Thyroid gland (tissue), 4 donors: ENCODE results near the gene TEKT3. TPM values are rescaled to one million over a fixed set of nuclear protein-coding genes. Genes with fewer than 3 reads are reported as not detected.

Experiments used
- DNase-seq, 2 donors: peaks; one replicate each; pipeline ENCODE4 v3.0.0-alpha.2; 2019
- H3K27ac ChIP-seq, 3 donors: fragments of 200-600 bp; sonication (generic); 1 replicate in 2 of 3; 2 replicates in 1 of 3; pipeline ENCODE4 v1.5.1; 2016 to 2019; ENCODE audit warnings: mild to moderate bottlenecking in 1 of 3, moderate library complexity in 1 of 3
- H3K27me3 ChIP-seq: fragments of 200-600 bp; sonication (generic); one replicate; pipeline ENCODE4 v1.5.1; 2019
- H3K36me3 ChIP-seq, 2 donors: fragments of 200-600 bp; sonication (generic); one replicate each; pipeline ENCODE4 v1.5.1; 2016 to 2019
- H3K4me1 ChIP-seq, 2 donors: fragments of 200-600 bp; sonication (generic); one replicate each; pipeline ENCODE4 v1.5.1; 2017 to 2019
- H3K4me3 ChIP-seq, 3 donors: fragments of 200-600 bp; sonication (generic); replicated peaks in 1 of 3; 1 replicate in 2 of 3; 2 replicates in 1 of 3; pipeline ENCODE4 v1.5.1; 2016; ENCODE audit warnings: mild to moderate bottlenecking in 1 of 3
- H3K9me3 ChIP-seq: fragments of 200-600 bp; sonication (generic); one replicate; pipeline ENCODE4 v1.5.1; 2017
- POLR2A ChIP-seq, 2 donors: fragments of 450-650 bp; IDR thresholded peaks; one replicate each; pipeline ENCODE4 v1.6.1; 2017; ENCODE audit warnings: antibody characterized with exemption in 2 of 2, mild to moderate bottlenecking in 2 of 2, moderate library complexity in 1 of 2
- WGBS, 2 donors: methylation state at CpG; one replicate each; pipeline ENCODE4 v1.1.5; 2017; 5-methylcytosine and 5-hydroxymethylcytosine counted together
- intact Hi-C: fragments of 100-400 bp; cut with DNase I; formaldehyde crosslinking; loops from one replicate; pipeline ENCODE4 v1.15.1; 2023
- total RNA-seq, 4 donors: library from RNA; depleted of rRNA; stranded (reverse); fragments of >200 nt; gene quantifications; one replicate each; pipeline ENCODE4 v1.2.3, GENCODE V29; 2016
- TF ChIP-seq, protein P1 (sequence below), 6 experiments: fragments of 200-600 bp in 3 of 6; fragments of 450-650 bp in 3 of 6; sonication (generic) in 3 of 6; IDR thresholded peaks; one replicate each; pipeline ENCODE4 v1.5.1; 2016 to 2019; ENCODE audit warnings: antibody characterized with exemption in 6 of 6, mild to moderate bottlenecking in 2 of 6, inconsistent platforms in 1 of 6, moderate library complexity in 1 of 6

TEKT3 gene
- total RNA-seq, 4 donors from 2014 or later = 1.1 to 2.3 (median 1.9) TPM; not detected in 1

DNA sequence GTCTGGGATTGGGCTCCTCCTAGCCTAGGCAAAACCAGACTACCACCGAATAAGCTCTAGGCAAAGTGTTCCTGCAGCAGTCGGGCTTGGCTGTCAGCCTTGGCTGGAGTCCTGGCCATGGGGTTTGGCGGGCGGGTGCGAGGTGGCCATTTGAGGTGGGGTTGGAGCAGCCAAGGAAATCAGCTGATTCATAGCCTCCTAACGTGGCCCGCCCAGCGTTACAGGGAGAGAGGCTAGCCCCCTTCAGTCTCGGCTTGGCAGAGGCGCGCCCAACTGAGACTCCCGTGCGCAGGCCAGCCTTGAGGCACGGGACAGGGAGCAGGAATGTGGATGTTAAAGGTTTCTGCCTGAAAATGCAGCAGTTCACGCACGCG is 78.2 kb downstream of the TEKT3 start:
- H3K27ac ChIP-seq = peak overlapping the region; percentile 92 to 99 (median 95)
- no peaks in the 10 kb centered on the region for H3K27me3 ChIP-seq
- peak overlapping the region; percentile 2 to 76 (median 14) for H3K4me3 ChIP-seq
- 2 to 3% methylated on average over 17 of the region's 17 CpGs for WGBS, 2 donors
- no peaks in the 10 kb centered on the region for H3K9me3 ChIP-seq
- peaks cover 43 to 49% of the 10 kb centered on the region in 2 donors for H3K4me1 ChIP-seq
- DNase-seq = peak; percentile 86 to 92
- H3K36me3 ChIP-seq = peaks cover 8 to 13% of the 10 kb centered on the region in 2 donors
- peak in 1 of 2 donors; percentile 55 for TF ChIP-seq POLR2A (IDR thresholded peaks at IDR 0.05)
- TF ChIP-seq, protein P1, sequence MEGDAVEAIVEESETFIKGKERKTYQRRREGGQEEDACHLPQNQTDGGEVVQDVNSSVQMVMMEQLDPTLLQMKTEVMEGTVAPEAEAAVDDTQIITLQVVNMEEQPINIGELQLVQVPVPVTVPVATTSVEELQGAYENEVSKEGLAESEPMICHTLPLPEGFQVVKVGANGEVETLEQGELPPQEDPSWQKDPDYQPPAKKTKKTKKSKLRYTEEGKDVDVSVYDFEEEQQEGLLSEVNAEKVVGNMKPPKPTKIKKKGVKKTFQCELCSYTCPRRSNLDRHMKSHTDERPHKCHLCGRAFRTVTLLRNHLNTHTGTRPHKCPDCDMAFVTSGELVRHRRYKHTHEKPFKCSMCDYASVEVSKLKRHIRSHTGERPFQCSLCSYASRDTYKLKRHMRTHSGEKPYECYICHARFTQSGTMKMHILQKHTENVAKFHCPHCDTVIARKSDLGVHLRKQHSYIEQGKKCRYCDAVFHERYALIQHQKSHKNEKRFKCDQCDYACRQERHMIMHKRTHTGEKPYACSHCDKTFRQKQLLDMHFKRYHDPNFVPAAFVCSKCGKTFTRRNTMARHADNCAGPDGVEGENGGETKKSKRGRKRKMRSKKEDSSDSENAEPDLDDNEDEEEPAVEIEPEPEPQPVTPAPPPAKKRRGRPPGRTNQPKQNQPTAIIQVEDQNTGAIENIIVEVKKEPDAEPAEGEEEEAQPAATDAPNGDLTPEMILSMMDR (IDR thresholded peaks at IDR 0.05) = peak in 1 of 6 experiments; percentile 3
- intact Hi-C loops = no loop called here

DNA sequence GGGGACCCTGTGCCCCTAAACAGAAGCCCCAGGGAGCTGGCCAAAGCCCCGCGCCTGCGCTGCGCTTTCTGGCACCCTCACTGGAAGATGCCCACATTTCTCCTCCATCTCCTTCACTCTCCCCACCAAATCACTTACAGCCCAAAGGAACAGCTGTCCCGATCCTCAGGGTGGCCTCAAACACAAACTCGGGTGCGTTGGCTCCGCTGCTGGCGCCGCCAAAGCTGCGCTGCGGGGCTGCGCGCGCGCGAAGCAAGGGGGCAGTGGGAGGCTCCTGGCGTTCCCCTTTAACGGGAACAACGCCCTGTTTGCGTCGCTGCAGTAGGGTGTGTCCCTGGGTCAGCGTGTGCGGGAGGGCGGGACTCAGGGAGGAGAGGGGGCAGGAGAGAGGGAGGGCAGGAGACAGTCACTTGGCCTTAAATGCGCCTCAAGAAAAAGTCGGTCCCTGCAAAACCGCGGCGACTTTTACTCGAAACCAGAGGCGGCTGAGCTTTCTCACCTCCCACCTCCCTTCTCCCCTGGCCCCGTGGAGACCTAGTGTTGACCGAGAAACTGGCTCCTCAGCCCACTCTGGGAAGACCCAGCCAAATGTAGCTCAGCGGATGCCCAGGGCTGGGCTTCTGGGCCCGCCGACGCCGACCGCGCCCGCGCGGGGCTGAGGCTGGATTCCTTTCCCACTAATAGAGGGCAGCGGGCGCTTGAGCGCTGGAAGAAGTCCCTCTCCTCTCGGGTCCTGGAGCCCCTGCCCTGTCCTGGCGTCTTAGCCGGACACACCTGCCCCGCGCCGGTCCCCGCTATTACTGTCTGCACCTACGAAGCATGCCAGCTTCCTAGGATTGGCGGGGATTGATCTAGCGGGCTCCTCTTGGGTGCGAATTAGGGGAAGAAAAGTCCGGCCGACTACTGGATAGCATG is 78.8 kb downstream of the TEKT3 start:
- no peaks in the 10 kb centered on the region for H3K27me3 ChIP-seq
- DNase-seq = peak; percentile 83 to 85
- H3K27ac ChIP-seq = peak overlapping the region; percentile 92 to 99 (median 95)
- peaks cover 8 to 18% of the 10 kb centered on the region in 2 donors for H3K36me3 ChIP-seq
- peak; percentile 83 to 85 for TF ChIP-seq POLR2A (IDR thresholded peaks at IDR 0.05)
- TF ChIP-seq, protein P1 (IDR thresholded peaks at IDR 0.05) = peak in 1 of 6 experiments; percentile 7
- peaks cover 49 to 53% of the 10 kb centered on the region in 2 donors for H3K4me1 ChIP-seq
- intact Hi-C loops = no loop called here
- no peaks in the 10 kb centered on the region for H3K9me3 ChIP-seq
- 1 to 7% methylated on average over 20 to 43 of the region's 60 CpGs for WGBS, 2 donors
- H3K4me3 ChIP-seq = peak overlapping the region; percentile 2 to 76 (median 14)

DNA sequence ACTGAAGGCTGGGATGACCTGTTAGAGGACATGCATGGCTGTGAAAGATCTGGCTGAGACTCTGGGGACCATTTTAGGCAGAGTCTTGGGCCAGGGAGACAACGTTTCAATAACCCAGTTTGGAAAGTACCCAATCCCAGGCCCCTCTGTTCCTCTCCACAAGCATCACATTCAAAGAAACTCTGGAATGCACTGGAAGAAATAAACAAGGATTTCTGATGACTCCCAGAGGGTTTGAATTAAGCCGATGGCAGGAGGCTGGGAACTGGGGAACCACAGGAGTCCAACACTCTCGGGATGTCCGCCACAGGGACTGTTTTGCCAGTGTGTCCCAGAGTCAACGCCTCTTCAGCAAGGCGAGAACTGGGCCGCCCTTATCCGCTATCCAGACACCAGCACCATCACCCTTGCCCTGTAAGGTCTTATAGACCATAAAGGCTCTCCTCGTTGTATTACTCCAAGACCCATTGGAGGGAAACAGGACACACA is 79.6 kb downstream of the TEKT3 start:
- peak overlapping the region; percentile 92 to 99 (median 95) for H3K27ac ChIP-seq
- H3K9me3 ChIP-seq = no peaks in the 10 kb centered on the region
- TF ChIP-seq, protein P1 (IDR thresholded peaks at IDR 0.05) = no peak
- no peak for TF ChIP-seq POLR2A (IDR thresholded peaks at IDR 0.05)
- 6 to 17% methylated on average over 9 of the region's 9 CpGs for WGBS, 2 donors
- no peaks in the 10 kb centered on the region for H3K27me3 ChIP-seq
- intact Hi-C loops = loop anchor here (2.0 kb wide), 1 partner anchor 241 kb away; no protein-coding TSS in a partner anchor
- H3K4me3 ChIP-seq = peak overlapping the region; percentile 2 to 76 (median 14)
- peaks cover 8 to 20% of the 10 kb centered on the region in 2 donors for H3K36me3 ChIP-seq
- peaks cover 56 to 60% of the 10 kb centered on the region in 2 donors for H3K4me1 ChIP-seq
- DNase-seq = peak; percentile 31 to 37

DNA sequence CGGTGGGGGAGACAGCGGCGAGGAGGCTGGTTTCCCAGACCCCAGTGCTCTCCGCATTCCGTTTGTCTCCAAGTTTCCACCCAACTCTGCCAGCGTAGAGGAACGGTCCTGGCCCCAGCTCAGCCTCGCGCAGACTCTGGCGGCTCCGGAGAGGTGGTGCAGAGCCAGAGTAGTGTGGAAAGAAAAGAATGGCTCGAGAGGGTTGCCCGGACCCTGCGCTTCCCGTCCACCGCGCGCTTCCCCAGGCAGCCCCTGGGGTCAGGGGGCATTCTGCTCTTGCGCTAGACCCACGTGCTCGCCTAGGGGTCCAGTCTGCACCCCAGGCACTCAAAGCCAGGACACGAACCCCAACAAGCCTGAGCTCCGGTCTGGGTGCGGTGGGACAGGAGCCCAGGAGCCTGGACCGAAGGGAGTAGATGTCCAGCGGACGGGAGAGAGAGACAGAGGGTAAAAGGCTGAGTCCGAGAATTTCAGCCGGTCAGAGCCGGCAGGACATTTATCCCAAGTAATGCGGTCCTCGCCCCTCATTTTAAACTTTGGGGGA is 80.1 kb downstream of the TEKT3 start:
- intact Hi-C loops = loop anchor here (2.0 kb wide), 1 partner anchor 241 kb away; no protein-coding TSS in a partner anchor
- Histone ChIP-seq H3K36me3 (peaks cover 8 to 26% of the 10 kb centered on the region in 2 donors), H3K9me3 (no peaks in the 10 kb centered on the region), H3K27ac (peak overlapping the region; percentile 92 to 99 (median 95)), H3K27me3 (no peaks in the 10 kb centered on the region), H3K4me1 (peaks cover 61% of the 10 kb centered on the region in 2 donors), H3K4me3 (peak overlapping the region; percentile 0 to 76 (median 14))
- TF ChIP-seq, protein P1 (IDR thresholded peaks at IDR 0.05) = peak in 1 of 6 experiments; percentile 57
- peak in 1 of 2 donors; percentile 38 for TF ChIP-seq POLR2A (IDR thresholded peaks at IDR 0.05)
- DNase-seq = peak; percentile 70 to 76
- WGBS, 2 donors = 4 to 8% methylated on average over 17 to 32 of the region's 32 CpGs
